ENCODE results near the gene GAS7. TPM values are rescaled to one million over a fixed set of nuclear protein-coding genes. Genes with fewer than 3 reads are reported as not detected.
A peak's percentile ranks its signal among the peaks of the same experiment; 100 is the strongest.

GAS7 gene
- total RNA-seq, 1 donor from 2014 or later = 50.6 TPM

DNA sequence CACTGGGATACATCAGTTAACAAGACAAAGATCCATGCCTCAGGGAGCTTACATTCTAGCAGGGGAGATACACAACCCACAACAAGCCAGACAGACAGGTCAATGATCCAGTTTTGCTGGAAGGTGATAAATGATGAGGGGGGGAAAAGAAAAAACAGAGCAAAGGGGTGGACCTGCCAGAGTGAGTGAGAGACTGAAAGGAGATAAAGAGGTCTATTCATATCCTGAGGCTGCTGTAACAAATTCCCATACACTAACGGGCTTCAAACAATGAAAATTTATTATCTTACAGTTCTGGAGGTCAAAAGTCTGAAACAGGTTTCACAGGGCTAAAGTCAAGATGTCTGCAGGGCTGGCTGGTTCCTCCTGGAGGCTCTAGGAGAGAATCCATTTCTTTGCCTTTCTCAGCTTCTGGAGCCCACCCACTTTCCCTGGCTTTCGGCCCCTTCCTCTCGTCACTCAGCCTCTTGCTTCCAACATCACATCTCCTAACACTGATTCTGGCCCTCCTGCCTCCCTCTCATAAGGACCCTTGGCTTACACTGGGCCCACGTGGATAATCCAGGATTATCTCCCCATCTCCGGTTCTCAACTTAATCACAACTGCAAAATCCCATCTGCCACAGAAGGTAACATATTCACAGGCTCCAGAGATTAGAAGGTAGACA lies 81.5 kb downstream of the GAS7 start:
- TF ChIP-seq, protein P1, sequence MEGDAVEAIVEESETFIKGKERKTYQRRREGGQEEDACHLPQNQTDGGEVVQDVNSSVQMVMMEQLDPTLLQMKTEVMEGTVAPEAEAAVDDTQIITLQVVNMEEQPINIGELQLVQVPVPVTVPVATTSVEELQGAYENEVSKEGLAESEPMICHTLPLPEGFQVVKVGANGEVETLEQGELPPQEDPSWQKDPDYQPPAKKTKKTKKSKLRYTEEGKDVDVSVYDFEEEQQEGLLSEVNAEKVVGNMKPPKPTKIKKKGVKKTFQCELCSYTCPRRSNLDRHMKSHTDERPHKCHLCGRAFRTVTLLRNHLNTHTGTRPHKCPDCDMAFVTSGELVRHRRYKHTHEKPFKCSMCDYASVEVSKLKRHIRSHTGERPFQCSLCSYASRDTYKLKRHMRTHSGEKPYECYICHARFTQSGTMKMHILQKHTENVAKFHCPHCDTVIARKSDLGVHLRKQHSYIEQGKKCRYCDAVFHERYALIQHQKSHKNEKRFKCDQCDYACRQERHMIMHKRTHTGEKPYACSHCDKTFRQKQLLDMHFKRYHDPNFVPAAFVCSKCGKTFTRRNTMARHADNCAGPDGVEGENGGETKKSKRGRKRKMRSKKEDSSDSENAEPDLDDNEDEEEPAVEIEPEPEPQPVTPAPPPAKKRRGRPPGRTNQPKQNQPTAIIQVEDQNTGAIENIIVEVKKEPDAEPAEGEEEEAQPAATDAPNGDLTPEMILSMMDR (IDR thresholded peaks at IDR 0.05) = no peak
- ATAC-seq = no peak
- H3K4me3 ChIP-seq = no peak overlapping the region
- H3K27me3 ChIP-seq = no peaks in the 10 kb centered on the region
- no peaks in the 10 kb centered on the region for H3K36me3 ChIP-seq
- no peak for DNase-seq
- no peak overlapping the region for H3K27ac ChIP-seq
- intact Hi-C loops (cut with DNase I) = no loop called here
- no peaks in the 10 kb centered on the region for H3K9me3 ChIP-seq
- peaks cover 45% of the 10 kb centered on the region for H3K4me1 ChIP-seq

DNA sequence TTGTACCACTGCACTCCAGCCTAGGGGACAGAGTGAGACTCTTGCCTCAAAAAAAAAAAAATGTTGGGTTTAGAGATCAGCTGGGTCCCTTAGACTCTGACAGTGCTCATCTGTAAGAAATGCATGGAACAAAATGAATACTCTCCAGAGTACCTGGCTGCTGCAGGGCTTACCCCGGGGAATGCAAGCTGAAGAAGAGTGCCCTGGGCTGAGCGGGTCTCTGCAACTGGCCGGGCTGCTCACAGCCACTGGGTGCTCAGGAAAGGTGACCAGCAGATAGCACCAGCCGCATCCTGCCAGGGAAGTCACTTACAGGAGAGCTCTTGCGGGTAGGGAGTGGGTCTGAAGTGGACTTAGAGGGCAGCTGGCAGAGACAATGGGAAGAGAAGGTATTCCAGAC lies 82.1 kb downstream of the GAS7 start:
- H3K36me3 ChIP-seq = no peaks in the 10 kb centered on the region
- intact Hi-C loops (cut with DNase I) = no loop called here
- no peaks in the 10 kb centered on the region for H3K9me3 ChIP-seq
- TF ChIP-seq, protein P1 (IDR thresholded peaks at IDR 0.05) = no peak
- ATAC-seq (no peak), DNase-seq (no peak)
- no peaks in the 10 kb centered on the region for H3K27me3 ChIP-seq
- H3K27ac ChIP-seq = peak overlapping the region; percentile 55
- H3K4me3 ChIP-seq = no peak overlapping the region
- peaks cover 45% of the 10 kb centered on the region for H3K4me1 ChIP-seq

DNA sequence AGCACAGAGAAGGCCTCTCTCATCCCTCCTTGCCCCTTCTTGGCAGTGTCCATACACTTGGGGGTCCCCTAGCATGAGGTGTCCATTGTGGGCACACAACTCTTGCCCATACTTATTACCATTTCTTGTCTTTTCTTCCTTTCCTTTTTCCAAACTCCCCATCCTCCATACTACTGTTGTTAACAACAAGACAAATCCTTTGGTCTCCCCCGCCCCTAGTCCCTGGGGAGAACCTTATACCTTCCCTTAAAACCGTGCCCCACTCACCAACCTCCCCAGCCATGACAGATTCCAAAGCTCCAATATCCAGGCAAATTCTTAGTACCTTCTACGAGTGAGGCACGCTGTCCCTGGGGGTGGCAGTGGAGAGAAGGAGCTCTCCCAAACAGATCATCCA lies 82.9 kb downstream of the GAS7 start:
- H3K9me3 ChIP-seq = no peaks in the 10 kb centered on the region
- no peak for DNase-seq
- H3K4me1 ChIP-seq = peaks cover 43% of the 10 kb centered on the region
- intact Hi-C loops (cut with DNase I) = no loop called here
- TF ChIP-seq, protein P1 (IDR thresholded peaks at IDR 0.05) = no peak
- no peaks in the 10 kb centered on the region for H3K27me3 ChIP-seq
- peak overlapping the region; percentile 55 for H3K27ac ChIP-seq
- no peaks in the 10 kb centered on the region for H3K36me3 ChIP-seq
- ATAC-seq = no peak
- no peak overlapping the region for H3K4me3 ChIP-seq

DNA sequence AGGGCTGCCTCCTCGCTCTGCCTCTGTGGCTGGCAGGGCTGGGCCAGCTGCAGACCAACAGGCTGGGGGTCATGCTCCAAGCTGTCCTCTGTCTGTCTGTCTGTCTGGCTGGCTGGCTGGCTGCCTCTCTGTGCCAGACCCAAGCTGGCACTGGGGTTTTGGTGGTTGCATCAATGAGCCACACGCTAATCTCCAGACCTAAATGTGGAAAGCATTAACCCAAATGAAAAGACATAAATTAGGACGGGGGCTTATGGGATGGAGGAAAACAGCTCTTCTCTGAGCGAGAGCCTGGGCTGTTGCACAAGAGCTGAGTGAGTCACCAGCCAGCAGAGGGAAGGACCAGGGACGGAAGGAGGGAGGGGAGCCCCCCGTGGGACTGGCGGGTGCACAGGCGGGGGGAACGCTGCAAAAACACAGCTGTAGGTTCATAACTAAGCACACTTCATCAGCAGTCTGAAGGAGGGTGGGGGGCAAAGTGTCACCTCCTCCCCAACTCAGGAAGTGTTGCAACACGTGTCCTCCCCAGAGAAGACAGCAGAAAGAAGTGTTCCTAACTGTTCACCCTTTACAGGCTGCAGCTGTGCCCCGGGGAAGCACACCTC lies 83.4 kb downstream of the GAS7 start:
- H3K27ac ChIP-seq = peak overlapping the region; percentile 82
- H3K4me3 ChIP-seq = no peak overlapping the region
- H3K27me3 ChIP-seq = no peaks in the 10 kb centered on the region
- DNase-seq (peak; percentile 89), ATAC-seq (peak; percentile 88)
- intact Hi-C loops (cut with DNase I) = no loop called here
- H3K4me1 ChIP-seq = peaks cover 38% of the 10 kb centered on the region
- TF ChIP-seq, protein P1 (IDR thresholded peaks at IDR 0.05) = no peak
- no peaks in the 10 kb centered on the region for H3K36me3 ChIP-seq
- H3K9me3 ChIP-seq = no peaks in the 10 kb centered on the region

DNA sequence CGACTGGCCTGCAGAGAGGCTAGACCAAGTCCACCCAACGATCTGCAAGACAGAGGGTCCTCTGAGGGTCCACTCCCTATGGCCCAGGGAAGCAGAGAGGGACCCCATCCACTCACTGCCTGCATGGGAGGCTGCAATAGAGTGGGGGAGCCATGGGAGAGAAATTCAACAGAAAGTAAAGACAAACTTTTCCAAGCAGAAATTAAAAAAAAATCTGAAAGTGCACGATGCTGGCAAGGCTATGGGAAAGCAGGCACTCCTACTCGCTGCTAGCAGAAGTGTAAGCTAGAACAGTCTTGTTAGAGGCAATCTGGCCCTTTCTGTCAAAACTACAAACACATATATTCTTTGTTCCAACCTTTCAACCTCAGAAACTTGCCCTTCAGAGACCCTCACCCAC lies 85.4 kb downstream of the GAS7 start:
- H3K27ac ChIP-seq = no peak overlapping the region
- DNase-seq (no peak), ATAC-seq (no peak)
- no peak overlapping the region for H3K4me3 ChIP-seq
- no peaks in the 10 kb centered on the region for H3K9me3 ChIP-seq
- intact Hi-C loops (cut with DNase I) = no loop called here
- H3K36me3 ChIP-seq = no peaks in the 10 kb centered on the region
- H3K27me3 ChIP-seq = no peaks in the 10 kb centered on the region
- H3K4me1 ChIP-seq = peaks cover 20% of the 10 kb centered on the region
- TF ChIP-seq, protein P1 (IDR thresholded peaks at IDR 0.05) = no peak
